ENCODE data around the gene USHBP1.

The USHBP1 gene

GRCh38 chr19:17202249-17202648 lies 62.3 kb downstream of the USHBP1 start:
- Histone ChIP-seq H3K9me3 (ENCODE audit: insufficient read depth, low read length) (no peaks in the 10 kb centered on the region), H3K4me1 (ENCODE audit: insufficient read depth, insufficient read length) (peaks cover 7% of the 10 kb centered on the region), H3K9ac (ENCODE audit: insufficient read length, low read depth) (no peak overlapping the region), H3K36me3 (ENCODE audit: insufficient read depth, insufficient read length, low read length) (peaks cover 86% of the 10 kb centered on the region), H3K27me3 (ENCODE audit: insufficient read depth, insufficient read length) (no peaks in the 10 kb centered on the region), H3K4me3 (ENCODE audit: insufficient read length, low read depth) (no peak overlapping the region)
- TF ChIP-seq YY1 (IDR thresholded peaks at IDR 0.05; ENCODE audit: insufficient read depth, insufficient read length) (no peak), ZNF274 (IDR thresholded peaks at IDR 0.05; ENCODE audit: low read depth, low read length) (no peak), SUZ12 (IDR thresholded peaks at IDR 0.05; ENCODE audit: extremely low read depth, insufficient read depth, insufficient read length) (no peak)
- no peak for DNase-seq (ENCODE audit: low read depth, low spot score)

- Histone ChIP-seq H3K4me1 (ENCODE audit: insufficient read depth, insufficient read length) (peaks cover 5% of the 10 kb centered on the region), H3K9ac (ENCODE audit: insufficient read length, low read depth) (no peak overlapping the region), H3K9me3 (ENCODE audit: insufficient read depth, low read length) (no peaks in the 10 kb centered on the region), H3K27me3 (ENCODE audit: insufficient read depth, insufficient read length) (no peaks in the 10 kb centered on the region), H3K4me3 (ENCODE audit: insufficient read length, low read depth) (no peak overlapping the region), H3K36me3 (ENCODE audit: insufficient read depth, insufficient read length, low read length) (peaks cover 74% of the 10 kb centered on the region)
- no peak for DNase-seq (ENCODE audit: low read depth, low spot score)
- TF ChIP-seq SUZ12 (IDR thresholded peaks at IDR 0.05; ENCODE audit: extremely low read depth, insufficient read depth, insufficient read length) (no peak), ZNF274 (IDR thresholded peaks at IDR 0.05; ENCODE audit: low read depth, low read length) (no peak), YY1 (IDR thresholded peaks at IDR 0.05; ENCODE audit: insufficient read depth, insufficient read length) (no peak)
Observed at GRCh38 chr19:17200408-17201079, 64.0 kb downstream of the USHBP1 start.

All from NT2/D1 (cell line).